Measurements from ENCODE around the gene OR8J1.
"Not testable (repeated sequence)": the region's sequence is repeated elsewhere in the genome, so short reads cannot be mapped to it uniquely, and the experiment has no call there.

OR8J1 gene

GRCh38 chr11:56380120-56380519 is 26.0 kb downstream of the OR8J1 start:
- no peak overlapping the region for H3K27ac ChIP-seq (ENCODE audit: low read length, poor library complexity, severe bottlenecking)
- H3K4me1 ChIP-seq (ENCODE audit: control insufficient read depth, insufficient read depth, low read depth, low read length) = no peaks in the 10 kb centered on the region
- no peak overlapping the region for H3K14ac ChIP-seq (ENCODE audit: low read length in 2 of 2)
- H3K4me3 ChIP-seq (ENCODE audit: insufficient read depth in 1 of 2, low read depth in 1 of 2, low read length in 2 of 2) = no peak overlapping the region
- no peak overlapping the region for H3K9ac ChIP-seq (ENCODE audit: low read length)
- no peak overlapping the region for H2BK12ac ChIP-seq (ENCODE audit: low read length in 2 of 2)
- H2BK5ac ChIP-seq (ENCODE audit: low read depth, low read length, poor library complexity, severe bottlenecking) = no peak overlapping the region
- H3K4ac ChIP-seq (ENCODE audit: low read depth in 1 of 2, low read length in 2 of 2) = no peak overlapping the region
- no peaks in the 10 kb centered on the region for H3K79me1 ChIP-seq (replicated peaks; ENCODE audit: low read length, poor library complexity, severe bottlenecking)
- no peaks in the 10 kb centered on the region for H3K36me3 ChIP-seq (ENCODE audit: control insufficient read depth in 1 of 2, insufficient read depth in 2 of 2, low read depth in 1 of 2, low read length in 2 of 2)
- no peak overlapping the region for H2BK15ac ChIP-seq (ENCODE audit: low read depth, poor library complexity, severe bottlenecking)
- H2BK120ac ChIP-seq (ENCODE audit: low read depth, low read length) = no peak overlapping the region
- no peak overlapping the region for H3K4me2 ChIP-seq (ENCODE audit: low read length, poor library complexity, severe bottlenecking)
- no peak overlapping the region for H3K23ac ChIP-seq (ENCODE audit: low read length in 2 of 2)
- H2AK5ac ChIP-seq (ENCODE audit: low read length, severe bottlenecking) = no peak overlapping the region
- peaks cover 7% of the 10 kb centered on the region for H3K9me3 ChIP-seq (ENCODE audit: control insufficient read depth, low read length)
- DNase-seq = no peak
- H2AFZ ChIP-seq (ENCODE audit: low read depth, low read length) = no peak overlapping the region
- no peak overlapping the region for H4K91ac ChIP-seq (ENCODE audit: low read length)
- H4K8ac ChIP-seq (ENCODE audit: low read length) = no peak overlapping the region
- WGBS = no CpG with 5 or more reads among the region's 2 CpGs
- no peak overlapping the region for H3K18ac ChIP-seq (ENCODE audit: low read depth in 1 of 2, low read length in 2 of 2)
- H3K27me3 ChIP-seq (ENCODE audit: control insufficient read depth in 1 of 2, insufficient read depth in 1 of 2, low read length in 2 of 2) = no peaks in the 10 kb centered on the region

- Histone ChIP-seq H3K27ac (ENCODE audit: low read length, poor library complexity, severe bottlenecking) (no peak overlapping the region), H3K9me3 (ENCODE audit: control insufficient read depth, low read length) (no peaks in the 10 kb centered on the region), H3K79me1 (replicated peaks; ENCODE audit: low read length, poor library complexity, severe bottlenecking) (no peaks in the 10 kb centered on the region), H3K36me3 (ENCODE audit: control insufficient read depth in 1 of 2, insufficient read depth in 2 of 2, low read depth in 1 of 2, low read length in 2 of 2) (no peaks in the 10 kb centered on the region), H3K14ac (ENCODE audit: low read length in 2 of 2) (no peak overlapping the region), H3K18ac (ENCODE audit: low read depth in 1 of 2, low read length in 2 of 2) (no peak overlapping the region), H4K8ac (ENCODE audit: low read length) (no peak overlapping the region), H3K27me3 (ENCODE audit: control insufficient read depth in 1 of 2, insufficient read depth in 1 of 2, low read length in 2 of 2) (no peaks in the 10 kb centered on the region), H2AFZ (ENCODE audit: low read depth, low read length) (no peak overlapping the region), H2BK120ac (ENCODE audit: low read depth, low read length) (no peak overlapping the region), H3K23ac (ENCODE audit: low read length in 2 of 2) (no peak overlapping the region), H2BK15ac (ENCODE audit: low read depth, poor library complexity, severe bottlenecking) (no peak overlapping the region), H2AK5ac (ENCODE audit: low read length, severe bottlenecking) (no peak overlapping the region), H3K4me1 (ENCODE audit: control insufficient read depth, insufficient read depth, low read depth, low read length) (no peaks in the 10 kb centered on the region), H4K91ac (ENCODE audit: low read length) (no peak overlapping the region), H3K9ac (ENCODE audit: low read length) (no peak overlapping the region), H3K4me3 (ENCODE audit: insufficient read depth in 1 of 2, low read depth in 1 of 2, low read length in 2 of 2) (no peak overlapping the region), H3K4ac (ENCODE audit: low read depth in 1 of 2, low read length in 2 of 2) (no peak overlapping the region), H2BK12ac (ENCODE audit: low read length in 2 of 2) (no peak overlapping the region), H3K4me2 (ENCODE audit: low read length, poor library complexity, severe bottlenecking) (no peak overlapping the region), H2BK5ac (ENCODE audit: low read depth, low read length, poor library complexity, severe bottlenecking) (no peak overlapping the region)
- no peak for DNase-seq
- 93% methylated on average over 3 of the region's 3 CpGs for WGBS
Measured at GRCh38 chr11:56394381-56394780, 40.3 kb downstream of the OR8J1 start.

GRCh38 chr11:56396047-56396446 is 42.0 kb downstream of the OR8J1 start:
- H3K9ac ChIP-seq (ENCODE audit: low read length) = no peak overlapping the region

GRCh38 chr11:56401858-56402461 is 47.9 kb downstream of the OR8J1 start:
- H4K8ac ChIP-seq (ENCODE audit: low read length); H2BK5ac ChIP-seq (ENCODE audit: low read depth, low read length, poor library complexity, severe bottlenecking); H2BK12ac ChIP-seq (ENCODE audit: low read length in 2 of 2); H3K4me1 ChIP-seq (ENCODE audit: control insufficient read depth, insufficient read depth, low read depth, low read length); H2AFZ ChIP-seq (ENCODE audit: low read depth, low read length); H3K14ac ChIP-seq (ENCODE audit: low read length in 2 of 2); H3K27me3 ChIP-seq (ENCODE audit: control insufficient read depth in 1 of 2, insufficient read depth in 1 of 2, low read length in 2 of 2); H3K9ac ChIP-seq (ENCODE audit: low read length); H2BK15ac ChIP-seq (ENCODE audit: low read depth, poor library complexity, severe bottlenecking); H3K9me3 ChIP-seq (ENCODE audit: control insufficient read depth, low read length); H3K4me3 ChIP-seq (ENCODE audit: insufficient read depth in 1 of 2, low read depth in 1 of 2, low read length in 2 of 2); H3K18ac ChIP-seq (ENCODE audit: low read depth in 1 of 2, low read length in 2 of 2); H3K4me2 ChIP-seq (ENCODE audit: low read length, poor library complexity, severe bottlenecking); H3K36me3 ChIP-seq (ENCODE audit: control insufficient read depth in 1 of 2, insufficient read depth in 2 of 2, low read depth in 1 of 2, low read length in 2 of 2); H2AK5ac ChIP-seq (ENCODE audit: low read length, severe bottlenecking); H2BK120ac ChIP-seq (ENCODE audit: low read depth, low read length); H3K79me1 ChIP-seq (replicated peaks; ENCODE audit: low read length, poor library complexity, severe bottlenecking); DNase-seq; H3K27ac ChIP-seq (ENCODE audit: low read length, poor library complexity, severe bottlenecking); H3K23ac ChIP-seq (ENCODE audit: low read length in 2 of 2); H4K91ac ChIP-seq (ENCODE audit: low read length); H3K4ac ChIP-seq (ENCODE audit: low read depth in 1 of 2, low read length in 2 of 2): not testable (repeated sequence)
- WGBS = 87% methylated on average over 27 of the region's 27 CpGs

More at GRCh38 chr11:56396047-56396446, 42.0 kb downstream of the OR8J1 start:
- Histone ChIP-seq H3K18ac (ENCODE audit: low read depth in 1 of 2, low read length in 2 of 2) (no peak overlapping the region), H3K14ac (ENCODE audit: low read length in 2 of 2) (no peak overlapping the region), H3K4ac (ENCODE audit: low read depth in 1 of 2, low read length in 2 of 2) (no peak overlapping the region), H3K4me1 (ENCODE audit: control insufficient read depth, insufficient read depth, low read depth, low read length) (no peaks in the 10 kb centered on the region), H4K91ac (ENCODE audit: low read length) (no peak overlapping the region), H2AFZ (ENCODE audit: low read depth, low read length) (no peak overlapping the region), H3K9me3 (ENCODE audit: control insufficient read depth, low read length) (no peaks in the 10 kb centered on the region), H3K4me3 (ENCODE audit: insufficient read depth in 1 of 2, low read depth in 1 of 2, low read length in 2 of 2) (no peak overlapping the region), H3K4me2 (ENCODE audit: low read length, poor library complexity, severe bottlenecking) (no peak overlapping the region), H2BK15ac (ENCODE audit: low read depth, poor library complexity, severe bottlenecking) (no peak overlapping the region), H2AK5ac (ENCODE audit: low read length, severe bottlenecking) (no peak overlapping the region), H2BK120ac (ENCODE audit: low read depth, low read length) (no peak overlapping the region), H3K36me3 (ENCODE audit: control insufficient read depth in 1 of 2, insufficient read depth in 2 of 2, low read depth in 1 of 2, low read length in 2 of 2) (no peaks in the 10 kb centered on the region), H3K23ac (ENCODE audit: low read length in 2 of 2) (no peak overlapping the region), H2BK12ac (ENCODE audit: low read length in 2 of 2) (no peak overlapping the region), H3K79me1 (replicated peaks; ENCODE audit: low read length, poor library complexity, severe bottlenecking) (no peaks in the 10 kb centered on the region), H3K27me3 (ENCODE audit: control insufficient read depth in 1 of 2, insufficient read depth in 1 of 2, low read length in 2 of 2) (no peaks in the 10 kb centered on the region), H3K27ac (ENCODE audit: low read length, poor library complexity, severe bottlenecking) (no peak overlapping the region), H4K8ac (ENCODE audit: low read length) (no peak overlapping the region), H2BK5ac (ENCODE audit: low read depth, low read length, poor library complexity, severe bottlenecking) (no peak overlapping the region)
- DNase-seq = no peak
- WGBS = 56% methylated on average over 2 of the region's 3 CpGs
